Mesendoderm (in vitro differentiated cells): ENCODE data around the gene C1QTNF6.

Experiments used
- DNase-seq: peaks from one replicate; pipeline ENCODE4 v3.0.0; 2013
- H2AK5ac ChIP-seq: 2 replicates; pipeline ENCODE4 v1.6.1; 2013; ENCODE audit warnings: low read length, inconsistent platforms
- H2BK120ac ChIP-seq: 2 replicates; pipeline ENCODE4 v1.6.1; 2013; ENCODE audit warnings: low read depth, mild to moderate bottlenecking, low read length, moderate library complexity, mixed read lengths
- H2BK15ac ChIP-seq: replicated peaks from 2 replicates; pipeline ENCODE4 v1.6.1; 2013; ENCODE audit warnings: low read depth, mild to moderate bottlenecking, moderate library complexity
- H2BK5ac ChIP-seq: 2 replicates; pipeline ENCODE4 v1.6.1; 2013; ENCODE audit warnings: low read length, inconsistent platforms
- H3K18ac ChIP-seq: 2 replicates; pipeline ENCODE4 v1.6.1; 2013; ENCODE audit warnings: mild to moderate bottlenecking, low read length, mixed read lengths
- H3K23ac ChIP-seq: one replicate; pipeline ENCODE4 v1.6.1; 2013; ENCODE audit warnings: low read length
- H3K27ac ChIP-seq: 2 replicates; pipeline ENCODE4 v1.5.1; 2013; ENCODE audit warnings: low read depth, mild to moderate bottlenecking, inconsistent platforms, low read length, moderate library complexity
- H3K27me3 ChIP-seq: 2 replicates; pipeline ENCODE4 v1.6.1; 2013; ENCODE audit warnings: low read length, control low read depth, mild to moderate bottlenecking, inconsistent platforms; ENCODE audit not compliant: insufficient read depth, poor library complexity
- H3K36me3 ChIP-seq: 2 replicates; pipeline ENCODE4 v1.6.1; 2013; ENCODE audit warnings: low read length, inconsistent platforms; ENCODE audit not compliant: control insufficient read depth, insufficient read depth
- H3K4ac ChIP-seq: one replicate; pipeline ENCODE4 v1.6.1; 2013; ENCODE audit warnings: low read depth, mild to moderate bottlenecking, low read length, moderate library complexity
- H3K4me1 ChIP-seq: 2 replicates; pipeline ENCODE4 v1.6.1; 2013; ENCODE audit warnings: low read depth, low read length, inconsistent platforms; ENCODE audit not compliant: control insufficient read depth
- H3K4me2 ChIP-seq: 2 replicates; pipeline ENCODE4 v1.6.1; 2013; ENCODE audit warnings: low read length
- H3K4me3 ChIP-seq: 2 replicates; pipeline ENCODE4 v1.5.1; 2013; ENCODE audit warnings: mild to moderate bottlenecking, low read length
- H3K56ac ChIP-seq: one replicate; pipeline ENCODE4 v1.6.1; 2013; ENCODE audit warnings: low read length
- H3K79me1 ChIP-seq: 2 replicates; pipeline ENCODE4 v1.6.1; 2013; ENCODE audit warnings: low read length, inconsistent platforms
- H3K79me2 ChIP-seq: 2 replicates; pipeline ENCODE4 v1.6.1; 2013; ENCODE audit warnings: mild to moderate bottlenecking, low read length; ENCODE audit not compliant: control insufficient read depth, insufficient read depth
- H3K9ac ChIP-seq: 2 replicates; pipeline ENCODE4 v1.6.1; 2013; ENCODE audit warnings: low read length, inconsistent platforms
- H4K5ac ChIP-seq: one replicate; pipeline ENCODE4 v1.6.1; 2013; ENCODE audit warnings: low read length
- H4K8ac ChIP-seq: one replicate; pipeline ENCODE4 v1.6.1; 2013; ENCODE audit warnings: low read depth, mild to moderate bottlenecking, control low read depth, low read length, moderate library complexity
- WGBS: extraction: QIAGEN DNeasy Blood & Tissue Kit; methylation state at CpG from one replicate; pipeline ENCODE4 v1.1.7; 2013; ENCODE audit warnings: low lambda C conversion rate, missing lambda C conversion rate; ENCODE audit not compliant: insufficient coverage; ENCODE audit errors: extremely low coverage; 5-methylcytosine and 5-hydroxymethylcytosine counted together

Gene C1QTNF6

GRCh38 chr22:37157516-37158285, 30.3 kb downstream of the C1QTNF6 start:
- no CpG with 5 or more reads among the region's 13 CpGs for WGBS
- Histone ChIP-seq H2BK15ac (no peak overlapping the region), H3K9ac (no peak overlapping the region), H3K36me3 (no peaks in the 10 kb centered on the region), H3K79me2 (no peaks in the 10 kb centered on the region), H4K8ac (no peak overlapping the region), H3K27ac (no peak overlapping the region), H3K4me2 (no peak overlapping the region), H3K27me3 (no peaks in the 10 kb centered on the region), H3K23ac (no peak overlapping the region), H3K4me3 (no peak overlapping the region), H2BK120ac (no peak overlapping the region), H3K18ac (no peak overlapping the region), H3K56ac (no peak overlapping the region), H3K79me1 (no peaks in the 10 kb centered on the region), H2AK5ac (no peak overlapping the region), H4K5ac (no peak overlapping the region), H2BK5ac (no peak overlapping the region), H3K4me1 (no peaks in the 10 kb centered on the region), H3K4ac (no peak overlapping the region)
- peak; percentile 28 for DNase-seq

GRCh38 chr22:37156686-37157435, 31.2 kb downstream of the C1QTNF6 start:
- Histone ChIP-seq H3K27me3 (no peaks in the 10 kb centered on the region), H3K79me1 (no peaks in the 10 kb centered on the region), H2BK5ac (no peak overlapping the region), H2BK120ac (no peak overlapping the region), H4K8ac (no peak overlapping the region), H3K36me3 (no peaks in the 10 kb centered on the region), H3K4me3 (no peak overlapping the region), H3K56ac (no peak overlapping the region), H3K23ac (no peak overlapping the region), H3K9ac (no peak overlapping the region), H2AK5ac (no peak overlapping the region), H3K79me2 (no peaks in the 10 kb centered on the region), H3K27ac (no peak overlapping the region), H3K4me2 (no peak overlapping the region), H3K4me1 (no peaks in the 10 kb centered on the region), H3K18ac (no peak overlapping the region), H4K5ac (no peak overlapping the region), H2BK15ac (no peak overlapping the region), H3K4ac (no peak overlapping the region)
- DNase-seq, result no peak
- WGBS, result no CpG with 5 or more reads among the region's 13 CpGs

- no peaks in the 10 kb centered on the region for H3K27me3 ChIP-seq
- no CpG with 5 or more reads among the region's 8 CpGs for WGBS
- no peak overlapping the region for H3K4me2 ChIP-seq
- no peak overlapping the region for H2BK120ac ChIP-seq
- no peak overlapping the region for H4K8ac ChIP-seq
- H2BK5ac ChIP-seq, result no peak overlapping the region
- no peak overlapping the region for H3K23ac ChIP-seq
- no peak overlapping the region for H2BK15ac ChIP-seq
- H3K79me2 ChIP-seq, result no peaks in the 10 kb centered on the region
- H3K36me3 ChIP-seq, result no peaks in the 10 kb centered on the region
- H3K18ac ChIP-seq, result no peak overlapping the region
- no peak overlapping the region for H2AK5ac ChIP-seq
- H3K27ac ChIP-seq, result no peak overlapping the region
- H3K9ac ChIP-seq, result no peak overlapping the region
- H3K4me3 ChIP-seq, result no peak overlapping the region
- H3K4me1 ChIP-seq, result no peaks in the 10 kb centered on the region
- no peak overlapping the region for H4K5ac ChIP-seq
- no peak overlapping the region for H3K4ac ChIP-seq
- no peak overlapping the region for H3K56ac ChIP-seq
- DNase-seq, result no peak
- no peaks in the 10 kb centered on the region for H3K79me1 ChIP-seq
Observed at GRCh38 chr22:37155971-37156370, 32.1 kb downstream of the C1QTNF6 start.

GRCh38 chr22:37154925-37155712, 32.9 kb downstream of the C1QTNF6 start:
- peak; percentile 40 for DNase-seq
- no peaks in the 10 kb centered on the region for H3K79me2 ChIP-seq
- no peak overlapping the region for H2BK120ac ChIP-seq

GRCh38 chr22:37153901-37154300, 34.1 kb downstream of the C1QTNF6 start:
- Histone ChIP-seq H3K79me1 (no peaks in the 10 kb centered on the region), H2BK15ac (no peak overlapping the region), H2BK5ac (no peak overlapping the region), H3K4me1 (peaks cover 2% of the 10 kb centered on the region), H2AK5ac (no peak overlapping the region), H3K9ac (no peak overlapping the region), H3K79me2 (no peaks in the 10 kb centered on the region), H3K36me3 (no peaks in the 10 kb centered on the region), H4K8ac (no peak overlapping the region), H3K27me3 (no peaks in the 10 kb centered on the region), H3K4me2 (no peak overlapping the region), H3K4me3 (no peak overlapping the region), H3K23ac (no peak overlapping the region), H3K56ac (no peak overlapping the region), H4K5ac (no peak overlapping the region), H3K18ac (no peak overlapping the region), H3K4ac (no peak overlapping the region), H2BK120ac (no peak overlapping the region), H3K27ac (no peak overlapping the region)
- no CpG with 5 or more reads among the region's 6 CpGs for WGBS
- DNase-seq, result no peak

More at GRCh38 chr22:37154925-37155712, 32.9 kb downstream of the C1QTNF6 start:
- 100% methylated on average over 1 of the region's 7 CpGs for WGBS
- no peaks in the 10 kb centered on the region for H3K4me1 ChIP-seq
- no peak overlapping the region for H3K9ac ChIP-seq
- no peak overlapping the region for H4K5ac ChIP-seq
- H3K23ac ChIP-seq, result no peak overlapping the region
- H3K4me3 ChIP-seq, result no peak overlapping the region
- H3K56ac ChIP-seq, result no peak overlapping the region
- H4K8ac ChIP-seq, result no peak overlapping the region
- no peak overlapping the region for H3K4ac ChIP-seq
- H2BK5ac ChIP-seq, result no peak overlapping the region
- H2AK5ac ChIP-seq, result no peak overlapping the region
- no peak overlapping the region for H3K4me2 ChIP-seq
- H3K18ac ChIP-seq, result no peak overlapping the region
- no peaks in the 10 kb centered on the region for H3K27me3 ChIP-seq
- no peaks in the 10 kb centered on the region for H3K36me3 ChIP-seq
- no peaks in the 10 kb centered on the region for H3K79me1 ChIP-seq
- no peak overlapping the region for H3K27ac ChIP-seq
- H2BK15ac ChIP-seq, result no peak overlapping the region
